Heart left ventricle (tissue), 13 donors: Measurements from ENCODE around the gene FAT1.

ENCODE experiments used
- CTCF ChIP-seq, 12 donors: fragments of 200-600 bp; sonication (generic) in 4 of 12; IDR thresholded peaks; one replicate each; pipeline versions ENCODE4 v1.5.0 to v1.8.0; 2018 to 2022; ENCODE audit warnings: antibody characterized with exemption in 12 of 12, mild to moderate bottlenecking in 5 of 12
- POLR2A ChIP-seq, 2 donors: fragments of 450-650 bp; IDR thresholded peaks; one replicate each; pipeline ENCODE4 v1.6.1; 2017; ENCODE audit warnings: antibody characterized with exemption in 2 of 2, mild to moderate bottlenecking in 2 of 2, moderate library complexity in 2 of 2
- donor health status: ischemic (EF 13 %, LVEDD 7.1; RV severe dilation, severe dysfunction).
- donor health status: DM: no; HTN: yes; CAD: no.
- donor health status: DM: no; HTN: no; CAD: no.
- donor health status: ischemic (EF 25% LVEDD 6.9; RV normal size, moderate dysfunction).
- donor health status: ischemic (EF 25% LVEDD 5.7; RV mildly dilated, moderate dysfunction).
- donor health status: ischemic (EF 35%, LVEDD 5.7; RV mildly dilated, moderate dysfunction).
- donor health status: nonischemic (EF 11% LVEDD 7.7; RV severe dilation, severe dysfunction).
- donor health status: DM: yes; HTN: yes; CAD: no.
- donor health status: PGD.
- donor health status: ischemic (EF 29% LVEDD 5.4; RV normal size, mild dysfunction).
- donor health status: nonischemic (EF 23%, LVEDD 6.1; RV moderate dilation, normal function).

- no peak for TF ChIP-seq CTCF (IDR thresholded peaks at IDR 0.05)
- no peak for TF ChIP-seq POLR2A (IDR thresholded peaks at IDR 0.05)
These were observed 37.9 kb downstream of the FAT1 start for GRCh38 chr4:186685767-186686183.
